GM21717 (cell line): Measurements from ENCODE around the gene SLC5A11.

Experiments
- ATAC-seq: cut with Tn5 transposase; IDR thresholded peaks from one replicate; pipeline ENCODE4 v1.9.1; 2021; ENCODE audit warnings: mild to moderate bottlenecking, moderate library complexity; ENCODE audit not compliant: unreplicated experiment

SLC5A11 gene

DNA sequence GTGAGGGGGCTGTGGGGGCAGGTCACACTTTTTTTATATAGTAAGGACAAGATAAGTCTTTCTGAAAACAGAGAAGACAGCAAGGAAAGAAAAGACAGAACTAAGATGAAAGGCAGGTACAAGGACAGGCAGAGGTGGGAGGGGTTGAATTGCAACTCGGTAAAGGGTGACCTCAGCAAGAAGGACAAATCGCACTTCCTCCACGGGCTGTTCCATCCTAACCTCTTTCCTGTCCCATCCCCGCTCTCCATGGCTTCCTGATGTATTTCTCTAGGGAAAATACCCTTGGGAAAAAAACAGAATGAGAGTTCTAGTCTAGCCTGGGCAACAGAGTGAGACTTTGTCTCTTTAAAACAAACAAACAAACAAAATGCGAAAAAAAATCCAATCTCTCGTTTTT lies 112.1 kb downstream of the SLC5A11 start:
- ATAC-seq: no peak
